Fibroblast of pulmonary artery (primary cell): ENCODE data around the gene SRSF7.

ENCODE experiments used
- DNase-seq: peaks from one replicate; pipeline ENCODE4 v3.0.0-alpha.2; 2010; ENCODE audit warnings: low read depth
- H3K4me3 ChIP-seq: replicated peaks from 2 replicates; pipeline ENCODE4 v1.5.1; 2011; ENCODE audit warnings: low read depth, mild to moderate bottlenecking, control low read depth, low read length, moderate library complexity
- CTCF ChIP-seq: IDR thresholded peaks from 2 replicates; pipeline ENCODE4 v1.5.1; 2011; ENCODE audit warnings: mild to moderate bottlenecking, control low read depth, low read length, inconsistent platforms; ENCODE audit errors: missing control alignments

Gene SRSF7

DNA sequence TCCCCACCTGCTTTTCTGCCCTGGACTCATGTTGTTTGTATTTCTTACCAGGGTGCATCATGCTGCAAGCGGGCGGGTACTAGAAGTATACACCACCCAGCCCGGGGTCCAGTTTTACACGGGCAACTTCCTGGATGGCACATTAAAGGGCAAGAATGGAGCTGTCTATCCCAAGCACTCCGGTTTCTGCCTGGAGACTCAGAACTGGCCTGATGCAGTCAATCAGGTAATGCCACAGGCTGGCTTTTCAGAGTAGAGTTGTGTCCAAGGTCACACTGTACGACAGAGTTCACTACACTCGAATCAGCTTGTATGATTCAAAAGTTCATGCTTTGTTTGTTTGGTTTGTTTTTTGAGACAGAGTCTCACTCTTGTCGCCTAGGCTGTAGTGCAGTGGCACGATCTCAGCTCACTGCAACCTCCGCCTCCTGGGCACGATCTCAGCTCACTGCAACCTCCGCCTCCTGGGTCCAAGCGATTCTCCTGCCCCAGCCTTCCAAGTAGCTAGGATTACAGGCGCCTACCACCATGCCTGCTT lies 19.4 kb downstream of the SRSF7 start:
- no peak for TF ChIP-seq CTCF
- DNase-seq = no peak

DNA sequence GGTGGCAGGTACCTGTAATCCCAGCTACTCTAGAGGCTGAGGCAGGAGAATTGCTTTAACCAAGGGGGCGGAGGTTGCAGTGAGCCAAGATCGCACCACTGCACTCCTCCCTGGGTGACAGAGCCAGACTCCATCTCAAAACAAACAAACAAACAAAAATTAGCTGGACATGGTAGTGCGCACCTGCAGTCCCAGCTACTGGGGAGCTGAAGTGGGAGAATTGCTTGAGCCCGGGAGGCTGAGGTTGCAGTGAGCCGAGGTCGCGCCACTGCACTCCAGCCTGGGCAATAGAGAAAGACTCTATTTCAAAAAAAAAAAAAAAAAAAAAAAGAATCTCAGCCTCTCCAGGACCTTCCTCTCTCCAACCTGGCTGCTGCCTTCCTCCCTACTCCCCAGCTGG lies 20.1 kb downstream of the SRSF7 start:
- H3K4me3 ChIP-seq = no peak overlapping the region
- no peak for TF ChIP-seq CTCF
- no peak for DNase-seq

More for the DNA sequence above, 19.4 kb downstream of the SRSF7 start:
- no peak overlapping the region for H3K4me3 ChIP-seq

DNA sequence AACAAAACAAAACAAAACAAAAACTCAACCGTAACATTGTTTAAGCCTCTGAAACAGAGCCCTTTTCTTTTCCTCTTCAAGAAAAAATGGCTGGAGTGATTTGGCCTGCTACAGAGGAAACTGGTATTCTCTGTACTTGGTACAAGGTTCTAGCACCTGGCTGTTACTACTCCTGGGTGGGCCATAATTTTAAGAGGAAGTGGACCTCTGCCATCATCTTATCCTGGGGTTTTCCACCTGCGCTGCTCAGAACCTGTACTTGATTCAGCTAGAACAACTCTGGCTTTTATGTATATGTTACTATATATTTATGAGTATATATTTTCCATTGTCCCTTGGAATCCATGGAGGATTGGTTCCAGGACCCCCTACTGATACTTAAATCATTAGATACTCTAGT lies 22.5 kb downstream of the SRSF7 start:
- DNase-seq = no peak
- no peak overlapping the region for H3K4me3 ChIP-seq
- TF ChIP-seq CTCF = no peak

DNA sequence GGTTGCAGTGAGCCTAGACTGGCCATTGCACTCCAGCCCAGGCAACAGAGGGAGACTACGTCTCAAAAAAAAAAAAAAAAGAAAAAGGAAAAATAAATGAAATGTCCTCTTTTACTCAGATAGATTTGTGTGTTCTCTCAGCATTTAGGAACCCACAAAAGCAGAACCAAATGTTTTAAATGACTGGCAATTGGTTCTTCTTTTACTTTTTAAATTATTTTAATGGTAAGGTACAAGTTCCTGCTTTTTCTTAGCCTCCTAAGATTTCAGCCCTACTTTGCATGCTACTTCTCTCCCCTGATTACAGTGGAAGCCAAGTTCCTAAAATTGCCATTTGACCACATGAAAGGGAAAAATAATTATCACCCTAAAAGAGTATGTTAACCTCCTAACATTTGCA lies 23.5 kb downstream of the SRSF7 start:
- TF ChIP-seq CTCF = no peak
- no peak overlapping the region for H3K4me3 ChIP-seq
- no peak for DNase-seq

GRCh38 chr2:38723173-38723572 lies 28.0 kb downstream of the SRSF7 start:
- TF ChIP-seq CTCF = no peak
- DNase-seq = no peak
- H3K4me3 ChIP-seq = no peak overlapping the region

GRCh38 chr2:38722271-38723061 lies 28.7 kb downstream of the SRSF7 start:
- H3K4me3 ChIP-seq = no peak overlapping the region
- TF ChIP-seq CTCF = no peak
- DNase-seq = no peak
